HepG2 (cell line): ENCODE data around the gene ATG4B. TPM values are rescaled to one million over a fixed set of nuclear protein-coding genes. Genes with fewer than 3 reads are reported as not detected.

ENCODE experiments used
- ATAC-seq: fragments of 200-7000 bp; cut with Tn5 transposase; 3 replicates; pipeline ENCODE4 v1.9.1; 2020; ENCODE audit warnings: mild to moderate bottlenecking, moderate library complexity
- BruUV-seq: library from RNA; stranded (reverse); fragments of 400-500 nt; replicated peaks from 2 replicates; lab custom pipeline; 2021; lab: Mats Ljungman, UMichigan
- CTCF ChIA-PET: fragments of 300-600 bp; formaldehyde crosslinking; extraction: SDS; loops from one replicate; lab custom pipeline; 2021; ENCODE audit warnings: low total read pairs, inconsistent platforms, low intra/inter-chr PET ratio; lab: Yijun Ruan, JAX
- POLR2A ChIA-PET: fragments of 350-600 bp; sonication (Branson Sonifier 250); formaldehyde crosslinking; loops from one replicate; lab custom pipeline; 2020; ENCODE audit warnings: antibody characterized with exemption, inconsistent platforms; lab: Yijun Ruan, JAX
- DNase-seq: peaks from one replicate; pipeline ENCODE4 v3.0.0-alpha.2; 2015; ENCODE audit warnings: low spot score
- FAIRE-seq: peaks from 3 replicates; lab custom pipeline; 2011; peaks lifted over from hg19 to GRCh38; lab: Jason Lieb, UNC
- H2AFZ ChIP-seq: one replicate; pipeline ENCODE4 v1.6.1; 2011; ENCODE audit warnings: low read length, inconsistent platforms
- H3K27ac ChIP-seq: fragments of 300-600 bp; 3 replicates; pipeline ENCODE4 v1.8.0; 2011; ENCODE audit warnings: mixed run types, mild to moderate bottlenecking, mixed read lengths, low read length, inconsistent platforms; ENCODE audit not compliant: insufficient read depth; ENCODE audit errors: extremely low read length
- H3K27me3 ChIP-seq, 2 experiments: fragments of 200-600 bp in 1 of 2; 2 replicates in 1 of 2; 3 replicates in 1 of 2; pipeline versions ENCODE4 v1.6.0 to v1.8.0; 2011; ENCODE audit warnings: low read length in 2 of 2, mild to moderate bottlenecking in 2 of 2, moderate library complexity in 2 of 2, inconsistent platforms in 1 of 2; ENCODE audit not compliant: insufficient read depth in 2 of 2, control insufficient read depth in 1 of 2
- H3K36me3 ChIP-seq, 2 experiments: fragments of 200-600 bp in 1 of 2; replicated peaks in 1 of 2; 2 replicates in 1 of 2; 3 replicates in 1 of 2; pipeline versions ENCODE4 v1.5.1 to v1.8.0; 2011; ENCODE audit warnings: low read length in 2 of 2, inconsistent platforms in 1 of 2; ENCODE audit not compliant: insufficient read depth in 2 of 2, control insufficient read depth in 1 of 2
- H3K4me1 ChIP-seq: 2 replicates; pipeline ENCODE4 v1.5.1; 2012; ENCODE audit warnings: low read length, inconsistent platforms; ENCODE audit not compliant: insufficient read depth
- H3K4me2 ChIP-seq: 2 replicates; pipeline ENCODE4 v1.6.0; 2011; ENCODE audit warnings: low read depth, low read length, inconsistent platforms
- H3K4me3 ChIP-seq, 3 experiments: fragments of 200-600 bp in 1 of 3; sonication (generic), shearing (Covaris generic) in 1 of 3; replicated peaks in 1 of 3; 2 replicates each; pipeline ENCODE4 v1.5.1; 2011 to 2016; ENCODE audit warnings: low read length in 3 of 3, inconsistent platforms in 2 of 3, low read depth in 2 of 3, mild to moderate bottlenecking in 2 of 3, control low read depth in 1 of 3, mixed read lengths in 1 of 3; ENCODE audit not compliant: insufficient read depth in 1 of 3
- H3K79me2 ChIP-seq: one replicate; pipeline ENCODE4 v1.6.1; 2011; ENCODE audit warnings: low read length, inconsistent platforms; ENCODE audit not compliant: insufficient read depth
- H3K9ac ChIP-seq: 2 replicates; pipeline ENCODE4 v1.6.0; 2011; ENCODE audit warnings: mild to moderate bottlenecking, low read depth, low read length, inconsistent platforms; ENCODE audit not compliant: insufficient read depth
- H3K9me3 ChIP-seq: 2 replicates; pipeline ENCODE4 v1.5.1; 2012; ENCODE audit warnings: mild to moderate bottlenecking, low read length
- H4K20me1 ChIP-seq: 2 replicates; pipeline ENCODE4 v1.6.0; 2011; ENCODE audit warnings: inconsistent platforms, mild to moderate bottlenecking, low read length, moderate library complexity; ENCODE audit not compliant: insufficient read depth
- CREM ChIP-seq, 2 experiments: sonication (generic) in 1 of 2; formaldehyde crosslinking in 1 of 2; IDR thresholded peaks; 2 replicates each; pipeline versions ENCODE4 v1.4.0 to v1.6.1; 2016 to 2020; ENCODE audit warnings: antibody characterized with exemption in 1 of 2, mild to moderate bottlenecking in 1 of 2, missing genetic modification reagents in 1 of 2
- GATA4 ChIP-seq: sonication (generic); IDR thresholded peaks from 2 replicates; pipeline ENCODE4 v1.6.1; 2016; ENCODE audit warnings: antibody characterized with exemption, low read depth, borderline replicate concordance
- HOXA3 ChIP-seq: sonication (generic); formaldehyde crosslinking; IDR thresholded peaks from 2 replicates; pipeline ENCODE4 v1.5.0; 2020; ENCODE audit warnings: missing genetic modification reagents
- MEIS2 ChIP-seq: sonication (generic); formaldehyde crosslinking; IDR thresholded peaks from 2 replicates; pipeline ENCODE4 v1.9.0; 2021; ENCODE audit warnings: mild to moderate bottlenecking, missing genetic modification reagents
- NR2C2 ChIP-seq: sonication (generic); formaldehyde crosslinking; IDR thresholded peaks from 2 replicates; pipeline ENCODE4 v1.4.0; 2020; ENCODE audit warnings: missing genetic modification reagents, mild to moderate bottlenecking, moderate library complexity, borderline replicate concordance
- POGZ ChIP-seq: sonication (generic); formaldehyde crosslinking; IDR thresholded peaks from 2 replicates; pipeline ENCODE4 v1.4.0; 2020; ENCODE audit warnings: mild to moderate bottlenecking, missing genetic modification reagents
- SMAD9 ChIP-seq: sonication (generic); formaldehyde crosslinking; IDR thresholded peaks from 2 replicates; pipeline ENCODE4 v1.5.1; 2020; ENCODE audit warnings: mild to moderate bottlenecking, missing genetic modification reagents
- TCF12 ChIP-seq, 2 experiments: fragments of 450-650 bp in 1 of 2; sonication (generic) in 1 of 2; formaldehyde crosslinking in 1 of 2; IDR thresholded peaks; 2 replicates each; pipeline versions ENCODE4 v1.6.1 to v1.8.0; 2017 to 2022; ENCODE audit warnings: antibody characterized with exemption in 1 of 2, mild to moderate bottlenecking in 1 of 2, missing genetic modification reagents in 1 of 2, moderate library complexity in 1 of 2
- TCF7L2 ChIP-seq: IDR thresholded peaks from 2 replicates; pipeline ENCODE4 v1.6.1; 2011; ENCODE audit warnings: mild to moderate bottlenecking, low read depth, low read length, moderate library complexity
- WIZ ChIP-seq: sonication (generic); formaldehyde crosslinking; IDR thresholded peaks from 2 replicates; pipeline ENCODE4 v1.5.1; 2020; ENCODE audit warnings: mild to moderate bottlenecking, missing genetic modification reagents
- ZNF12 ChIP-seq: sonication (generic); formaldehyde crosslinking; IDR thresholded peaks from 2 replicates; pipeline ENCODE4 v1.5.0; 2020; ENCODE audit warnings: missing genetic modification reagents
- ZNF564 ChIP-seq: sonication (generic); formaldehyde crosslinking; IDR thresholded peaks from 2 replicates; pipeline ENCODE4 v1.8.1; 2023; ENCODE audit warnings: mild to moderate bottlenecking, missing genetic modification reagents
- ZNF7 ChIP-seq: IDR thresholded peaks from 2 replicates; pipeline ENCODE4 v1.6.1; 2016; ENCODE audit warnings: missing biosample characterization, missing genetic modification reagents
- ZNF773 ChIP-seq: sonication (generic); formaldehyde crosslinking; IDR thresholded peaks from 2 replicates; pipeline ENCODE4 v1.4.0; 2020; ENCODE audit warnings: missing genetic modification reagents, borderline replicate concordance
- WGBS: methylation state at CpG from one replicate; pipeline ENCODE4 v1.1.6; 2017; ENCODE audit warnings: low lambda C conversion rate; 5-methylcytosine and 5-hydroxymethylcytosine counted together
- in situ Hi-C: cut with HindIII; loops from 2 replicates; pipeline ENCODE4 v1.10.0; 2017; ENCODE audit warnings: low pct_unique_long_range_greater_than_20kb; ENCODE audit not compliant: extremely low pct_ligation_motif_present
- intact Hi-C: fragments of 100-400 bp; cut with micrococcal nuclease; formaldehyde crosslinking; loops from one replicate; pipeline ENCODE4 v1.10.0; 2022; ENCODE audit not compliant: unreplicated experiment
- polyA plus RNA-seq, 8 experiments: library from polyadenylated mRNA; depleted of rRNA in 3 of 8; stranded (reverse) in 7 of 8; unstranded in 1 of 8; fragments of >200 nt; fragmentation: Illumina TruSeq in 4 of 8; extraction: Trizol in 4 of 8; gene quantifications; 2 replicates each; pipeline versions ENCODE4 v1.2.1 to v1.2.3, GENCODE V29; 2011 to 2016; ENCODE audit warnings: low read depth in 4 of 8, missing spikeins in 1 of 8, mixed read lengths in 1 of 8; ENCODE audit not compliant: insufficient read depth in 1 of 8
- total RNA-seq, 5 experiments: library from RNA; depleted of rRNA; stranded (reverse); fragments of >200 nt; fragmentation: Illumina TruSeq; extraction: Trizol; gene quantifications; 2 replicates each; pipeline ENCODE4 v1.2.3, GENCODE V29; 2016; ENCODE audit warnings: low read depth in 1 of 5
- TF ChIP-seq, protein P1 (sequence below): sonication (generic); formaldehyde crosslinking; IDR thresholded peaks from 2 replicates; pipeline ENCODE4 v1.4.0; 2020; ENCODE audit warnings: missing genetic modification reagents; ENCODE audit errors: not compliant biosample characterization
- TF ChIP-seq, protein P2 (sequence below): sonication (generic); formaldehyde crosslinking; IDR thresholded peaks from 2 replicates; pipeline ENCODE4 v1.5.0; 2020; ENCODE audit warnings: missing genetic modification reagents
- TF ChIP-seq, protein P3 (sequence below): sonication (generic); formaldehyde crosslinking; IDR thresholded peaks from 2 replicates; pipeline ENCODE4 v1.4.0; 2020; ENCODE audit warnings: mild to moderate bottlenecking, missing genetic modification reagents

ATG4B gene
- total and polyA plus RNA-seq, 2 of the 13 experiments (the other 11 are each of a cell fraction or from before 2014, with no cell fraction given): 95.5 to 239 TPM

DNA sequence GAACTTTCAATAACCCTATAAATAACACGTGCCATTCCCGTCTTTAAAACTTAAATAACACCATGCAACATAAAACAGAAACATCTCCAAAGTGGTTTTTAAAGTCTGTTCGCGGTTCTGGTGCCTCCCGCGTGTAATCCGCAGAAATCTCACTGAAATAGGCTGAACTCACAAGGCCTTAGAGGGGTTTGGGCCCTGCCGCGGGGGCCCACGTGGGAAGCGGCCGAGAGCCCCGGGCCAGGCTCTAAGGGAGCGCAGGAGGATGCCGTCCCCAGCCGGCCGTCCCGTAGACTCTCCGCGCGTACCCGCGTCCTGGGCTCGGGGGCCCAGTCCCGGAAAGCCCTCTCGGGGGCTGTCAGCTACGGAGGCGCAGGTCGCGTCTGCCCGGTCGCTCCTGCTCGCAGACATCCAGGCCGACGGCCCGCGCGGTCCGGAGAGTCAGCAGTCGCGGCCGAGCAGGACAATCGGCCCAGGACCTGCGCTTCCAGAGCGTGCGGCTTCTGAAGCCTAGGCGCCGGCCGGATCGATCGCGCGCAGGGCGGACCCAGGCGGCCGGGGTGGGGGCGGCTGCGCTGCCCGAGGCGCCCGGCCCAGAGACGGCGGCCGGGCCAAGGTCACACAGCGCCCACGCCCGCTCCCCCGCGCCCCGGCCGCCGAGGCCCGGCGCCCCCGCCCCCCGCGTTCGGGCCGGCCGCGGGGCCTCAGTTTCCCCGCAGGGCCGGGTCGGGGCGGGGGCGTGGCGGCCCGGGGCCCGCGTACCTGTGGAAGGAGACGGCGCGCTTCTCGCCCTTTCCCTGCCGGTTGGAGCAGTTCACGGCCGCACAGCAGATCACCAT lies 1.1 kb upstream of the ATG4B start:
- in situ Hi-C loops (loop anchor here (25.0 kb wide), 1 partner anchor 774 kb away; the partner anchor contains the start of gene AGXT), intact Hi-C loops (loop anchor here (2.0 kb wide), 1 partner anchor 320 kb away; no protein-coding TSS in a partner anchor)
- Histone ChIP-seq H4K20me1 (peaks cover 36% of the 10 kb centered on the region), H3K4me3 (peak overlapping the region; percentile 95 to 100 (median 99)), H3K4me1 (peaks cover 47% of the 10 kb centered on the region), H3K27ac (peak overlapping the region; percentile 81), H3K9ac (peak overlapping the region; percentile 100), H3K9me3 (no peaks in the 10 kb centered on the region), H3K27me3 (no peaks in the 10 kb centered on the region; a peak in 1 of 5 replicates), H2AFZ (no peak overlapping the region), H3K4me2 (peak overlapping the region; percentile 95), H3K79me2 (peaks cover 77% of the 10 kb centered on the region), H3K36me3 (peaks cover 20 to 46% of the 10 kb centered on the region in 2 experiments)
- ATAC-seq: peak; percentile 74
- ChIA-PET CTCF (no interaction called here), POLR2A (interaction anchor here (0.9 to 1.6 kb wide), 8 partner anchors 8 to 78 kb away, joined by 3 to 7 read pairs (median 3); partner anchors contain the start of genes BOK, DTYMK and ING5)
- no TSS peak for BruUV-seq
- WGBS: 1% methylated on average over 22 of the region's 97 CpGs
- FAIRE-seq: no peak
- DNase-seq: peak; percentile 49
- no peak for TF ChIP-seq ZNF564 (CRISPR knock-in tag)
- no peak for TF ChIP-seq WIZ
- no peak for TF ChIP-seq NR2C2 (CRISPR knock-in tag)
- TF ChIP-seq, protein P1, sequence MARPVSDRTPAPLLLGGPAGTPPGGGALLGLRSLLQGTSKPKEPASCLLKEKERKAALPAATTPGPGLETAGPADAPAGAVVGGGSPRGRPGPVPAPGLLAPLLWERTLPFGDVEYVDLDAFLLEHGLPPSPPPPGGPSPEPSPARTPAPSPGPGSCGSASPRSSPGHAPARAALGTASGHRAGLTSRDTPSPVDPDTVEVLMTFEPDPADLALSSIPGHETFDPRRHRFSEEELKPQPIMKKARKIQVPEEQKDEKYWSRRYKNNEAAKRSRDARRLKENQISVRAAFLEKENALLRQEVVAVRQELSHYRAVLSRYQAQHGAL (CRISPR knock-in tag): no peak
- 0 out of 2 replicates have a peak, but pooled peaks have one; percentile 49 for TF ChIP-seq MEIS2 (CRISPR knock-in tag)
- TF ChIP-seq HOXA3 (CRISPR knock-in tag): peak; percentile 77
- peak; percentile 72; the same call in 1 of the 2 replicates for TF ChIP-seq ZNF773 (CRISPR knock-in tag)
- no peak for TF ChIP-seq CREM (IDR thresholded peaks at IDR 0.05)
- TF ChIP-seq CREM (CRISPR knock-in tag; IDR thresholded peaks at IDR 0.05): no peak
- no peak for TF ChIP-seq ZNF7 (CRISPR knock-in tag)
- no peak for TF ChIP-seq SMAD9 (CRISPR knock-in tag)
- no peak for TF ChIP-seq TCF7L2
- TF ChIP-seq, protein P2, sequence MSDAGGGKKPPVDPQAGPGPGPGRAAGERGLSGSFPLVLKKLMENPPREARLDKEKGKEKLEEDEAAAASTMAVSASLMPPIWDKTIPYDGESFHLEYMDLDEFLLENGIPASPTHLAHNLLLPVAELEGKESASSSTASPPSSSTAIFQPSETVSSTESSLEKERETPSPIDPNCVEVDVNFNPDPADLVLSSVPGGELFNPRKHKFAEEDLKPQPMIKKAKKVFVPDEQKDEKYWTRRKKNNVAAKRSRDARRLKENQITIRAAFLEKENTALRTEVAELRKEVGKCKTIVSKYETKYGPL (CRISPR knock-in tag): no peak
- peak; percentile 49; the same call in 1 of the 2 replicates for TF ChIP-seq POGZ (CRISPR knock-in tag)
- TF ChIP-seq ZNF12 (CRISPR knock-in tag): peak; percentile 72
- TF ChIP-seq, protein P3, sequence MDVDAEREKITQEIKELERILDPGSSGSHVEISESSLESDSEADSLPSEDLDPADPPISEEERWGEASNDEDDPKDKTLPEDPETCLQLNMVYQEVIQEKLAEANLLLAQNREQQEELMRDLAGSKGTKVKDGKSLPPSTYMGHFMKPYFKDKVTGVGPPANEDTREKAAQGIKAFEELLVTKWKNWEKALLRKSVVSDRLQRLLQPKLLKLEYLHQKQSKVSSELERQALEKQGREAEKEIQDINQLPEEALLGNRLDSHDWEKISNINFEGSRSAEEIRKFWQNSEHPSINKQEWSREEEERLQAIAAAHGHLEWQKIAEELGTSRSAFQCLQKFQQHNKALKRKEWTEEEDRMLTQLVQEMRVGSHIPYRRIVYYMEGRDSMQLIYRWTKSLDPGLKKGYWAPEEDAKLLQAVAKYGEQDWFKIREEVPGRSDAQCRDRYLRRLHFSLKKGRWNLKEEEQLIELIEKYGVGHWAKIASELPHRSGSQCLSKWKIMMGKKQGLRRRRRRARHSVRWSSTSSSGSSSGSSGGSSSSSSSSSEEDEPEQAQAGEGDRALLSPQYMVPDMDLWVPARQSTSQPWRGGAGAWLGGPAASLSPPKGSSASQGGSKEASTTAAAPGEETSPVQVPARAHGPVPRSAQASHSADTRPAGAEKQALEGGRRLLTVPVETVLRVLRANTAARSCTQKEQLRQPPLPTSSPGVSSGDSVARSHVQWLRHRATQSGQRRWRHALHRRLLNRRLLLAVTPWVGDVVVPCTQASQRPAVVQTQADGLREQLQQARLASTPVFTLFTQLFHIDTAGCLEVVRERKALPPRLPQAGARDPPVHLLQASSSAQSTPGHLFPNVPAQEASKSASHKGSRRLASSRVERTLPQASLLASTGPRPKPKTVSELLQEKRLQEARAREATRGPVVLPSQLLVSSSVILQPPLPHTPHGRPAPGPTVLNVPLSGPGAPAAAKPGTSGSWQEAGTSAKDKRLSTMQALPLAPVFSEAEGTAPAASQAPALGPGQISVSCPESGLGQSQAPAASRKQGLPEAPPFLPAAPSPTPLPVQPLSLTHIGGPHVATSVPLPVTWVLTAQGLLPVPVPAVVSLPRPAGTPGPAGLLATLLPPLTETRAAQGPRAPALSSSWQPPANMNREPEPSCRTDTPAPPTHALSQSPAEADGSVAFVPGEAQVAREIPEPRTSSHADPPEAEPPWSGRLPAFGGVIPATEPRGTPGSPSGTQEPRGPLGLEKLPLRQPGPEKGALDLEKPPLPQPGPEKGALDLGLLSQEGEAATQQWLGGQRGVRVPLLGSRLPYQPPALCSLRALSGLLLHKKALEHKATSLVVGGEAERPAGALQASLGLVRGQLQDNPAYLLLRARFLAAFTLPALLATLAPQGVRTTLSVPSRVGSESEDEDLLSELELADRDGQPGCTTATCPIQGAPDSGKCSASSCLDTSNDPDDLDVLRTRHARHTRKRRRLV (CRISPR knock-in tag): no peak
- TF ChIP-seq GATA4: no peak
- no peak for TF ChIP-seq TCF12 (IDR thresholded peaks at IDR 0.05)
- TF ChIP-seq TCF12 (CRISPR knock-in tag; IDR thresholded peaks at IDR 0.05): 0 out of 2 replicates have a peak, but pooled peaks have one; percentile 71
